Hepatocyte (in vitro differentiated cells): ENCODE results near the gene PGM2L1. TPM values are rescaled to one million over a fixed set of nuclear protein-coding genes. Genes with fewer than 3 reads are reported as not detected.
"Not testable (repeated sequence)": the region's sequence is repeated elsewhere in the genome, so short reads cannot be mapped to it uniquely, and the experiment has no call there.

ENCODE experiments used
- DNase-seq: peaks from one replicate; pipeline ENCODE4 v3.0.0-alpha.2; 2016; ENCODE audit warnings: low spot score
- H2AFZ ChIP-seq: fragments of 200-600 bp; sonication (generic); 2 replicates; pipeline ENCODE4 v1.6.0; 2016; ENCODE audit warnings: antibody characterized with exemption, mild to moderate bottlenecking
- H3K27ac ChIP-seq: fragments of 200-600 bp; sonication (generic); 2 replicates; pipeline ENCODE4 v1.5.1; 2016; ENCODE audit warnings: mild to moderate bottlenecking
- H3K27me3 ChIP-seq: fragments of 200-600 bp; sonication (generic); 2 replicates; pipeline ENCODE4 v1.6.1; 2016
- H3K36me3 ChIP-seq: fragments of 200-600 bp; sonication (generic); replicated peaks from 2 replicates; pipeline ENCODE4 v1.5.1; 2016; ENCODE audit warnings: low read depth; ENCODE audit not compliant: insufficient read depth
- H3K4me1 ChIP-seq: fragments of 200-600 bp; sonication (generic); 2 replicates; pipeline ENCODE4 v1.5.1; 2016; ENCODE audit warnings: mild to moderate bottlenecking, moderate library complexity; ENCODE audit not compliant: insufficient read depth
- H3K4me2 ChIP-seq: fragments of 200-600 bp; sonication (generic); 2 replicates; pipeline ENCODE4 v1.6.0; 2016
- H3K4me3 ChIP-seq: fragments of 200-600 bp; sonication (generic); 2 replicates; pipeline ENCODE4 v1.5.1; 2016; ENCODE audit warnings: mild to moderate bottlenecking
- H3K79me2 ChIP-seq: fragments of 200-600 bp; sonication (generic); 2 replicates; pipeline ENCODE4 v1.6.0; 2017; ENCODE audit warnings: mild to moderate bottlenecking
- H3K9me2 ChIP-seq: fragments of 200-600 bp; sonication (generic); replicated peaks from 2 replicates; pipeline ENCODE4 v1.6.0; 2017; ENCODE audit warnings: mild to moderate bottlenecking; ENCODE audit not compliant: insufficient read depth
- H3K9me3 ChIP-seq: fragments of 200-600 bp; sonication (generic); 2 replicates; pipeline ENCODE4 v1.5.1; 2016; ENCODE audit warnings: low read depth, mild to moderate bottlenecking
- H4K20me1 ChIP-seq: fragments of 200-600 bp; sonication (generic); 2 replicates; pipeline ENCODE4 v1.6.0; 2016; ENCODE audit warnings: mild to moderate bottlenecking; ENCODE audit not compliant: insufficient read depth, poor library complexity, severe bottlenecking
- CTCF ChIP-seq: fragments of 200-600 bp; sonication (generic); IDR thresholded peaks from 2 replicates; pipeline ENCODE4 v1.5.1; 2016; ENCODE audit warnings: antibody characterized with exemption, mild to moderate bottlenecking; ENCODE audit not compliant: poor library complexity
- EZH2 ChIP-seq: fragments of 200-600 bp; sonication (generic); IDR thresholded peaks from 2 replicates; pipeline ENCODE4 v1.6.1; 2016; ENCODE audit warnings: antibody characterized with exemption, mild to moderate bottlenecking, borderline replicate concordance
- EZH2phosphoT487 ChIP-seq: fragments of 200-600 bp; sonication (generic); IDR thresholded peaks from one replicate; pipeline ENCODE4 v1.6.1; 2018; ENCODE audit warnings: antibody characterized with exemption, mild to moderate bottlenecking, low read depth, moderate library complexity; ENCODE audit not compliant: unreplicated experiment, severe bottlenecking
- WGBS: methylation state at CpG from one replicate; pipeline ENCODE4 v1.1.6; 2016; ENCODE audit warnings: low lambda C conversion rate; ENCODE audit errors: missing lambda C conversion rate; 5-methylcytosine and 5-hydroxymethylcytosine counted together
- polyA plus RNA-seq: library from polyadenylated mRNA; unstranded; fragments of >200 nt; fragmentation: Nextera tagmentation; extraction: Ambion mirVana; gene quantifications from 2 replicates; pipeline ENCODE4 v1.2.1, GENCODE V29; 2016
- total RNA-seq: library from RNA; depleted of rRNA; stranded (reverse); fragments of >200 nt; gene quantifications from 2 replicates; pipeline ENCODE4 v1.2.3, GENCODE V29; 2014

Gene PGM2L1
- total and polyA plus RNA-seq, 2 experiments from 2014 or later, result 6.7 to 10.0 TPM

- DNase-seq, result no peak
- no peaks in the 10 kb centered on the region for H3K79me2 ChIP-seq
- TF ChIP-seq CTCF (no peak), EZH2phosphoT487 (no peak), EZH2 (no peak)
Observed at GRCh38 chr11:74339619-74340018, 58.6 kb downstream of the PGM2L1 start.

GRCh38 chr11:74338963-74339362 lies 59.3 kb downstream of the PGM2L1 start:
- 61% methylated on average over 6 of the region's 6 CpGs for WGBS
- Histone ChIP-seq H3K9me3 (no peaks in the 10 kb centered on the region), H2AFZ (no peak overlapping the region), H3K4me2 (peak overlapping the region; percentile 9), H3K79me2 (no peaks in the 10 kb centered on the region), H4K20me1 (no peaks in the 10 kb centered on the region), H3K27me3 (no peaks in the 10 kb centered on the region), H3K4me3 (no peak overlapping the region), H3K36me3 (no peaks in the 10 kb centered on the region), H3K9me2 (no peaks in the 10 kb centered on the region), H3K4me1 (peaks cover 4% of the 10 kb centered on the region), H3K27ac (no peak overlapping the region)
- TF ChIP-seq CTCF, result no peak
- DNase-seq, result peak; percentile 37

More at GRCh38 chr11:74339619-74340018, 58.6 kb downstream of the PGM2L1 start:
- peaks cover 4% of the 10 kb centered on the region for H3K4me1 ChIP-seq
- H3K36me3 ChIP-seq, result no peaks in the 10 kb centered on the region
- no peaks in the 10 kb centered on the region for H3K9me2 ChIP-seq
- H4K20me1 ChIP-seq, result no peaks in the 10 kb centered on the region
- no peak overlapping the region for H2AFZ ChIP-seq
- no peaks in the 10 kb centered on the region for H3K9me3 ChIP-seq
- no peaks in the 10 kb centered on the region for H3K27me3 ChIP-seq
- H3K27ac ChIP-seq, result peak overlapping the region; percentile 31
- peak overlapping the region; percentile 9 for H3K4me2 ChIP-seq
- no peak overlapping the region for H3K4me3 ChIP-seq

GRCh38 chr11:74333193-74333592 lies 65.0 kb downstream of the PGM2L1 start:
- WGBS, result 97% methylated on average over 1 of the region's 1 CpG
- H3K27me3 ChIP-seq, result no peaks in the 10 kb centered on the region
- H2AFZ ChIP-seq, result no peak overlapping the region
- H3K36me3 ChIP-seq, result no peaks in the 10 kb centered on the region
- no peaks in the 10 kb centered on the region for H3K79me2 ChIP-seq
- H3K4me1 ChIP-seq, result no peaks in the 10 kb centered on the region
- H3K27ac ChIP-seq, result no peak overlapping the region
- no peak overlapping the region for H3K4me3 ChIP-seq
- no peaks in the 10 kb centered on the region for H4K20me1 ChIP-seq
- H3K9me3 ChIP-seq, result no peaks in the 10 kb centered on the region
- DNase-seq, result no peak
- no peak overlapping the region for H3K4me2 ChIP-seq
- TF ChIP-seq CTCF (no peak), EZH2 (no peak), EZH2phosphoT487 (no peak)
- H3K9me2 ChIP-seq, result no peaks in the 10 kb centered on the region

- Histone ChIP-seq H4K20me1 (no peaks in the 10 kb centered on the region), H3K79me2 (no peaks in the 10 kb centered on the region), H2AFZ (no peak overlapping the region), H3K4me3 (no peak overlapping the region), H3K4me2 (no peak overlapping the region), H3K27ac (no peak overlapping the region), H3K4me1 (no peaks in the 10 kb centered on the region), H3K9me3 (no peaks in the 10 kb centered on the region), H3K9me2 (no peaks in the 10 kb centered on the region), H3K27me3 (no peaks in the 10 kb centered on the region), H3K36me3 (no peaks in the 10 kb centered on the region)
- TF ChIP-seq EZH2, result no peak
- TF ChIP-seq EZH2phosphoT487, result no peak
- no peak for TF ChIP-seq CTCF
- 100% methylated on average over 1 of the region's 1 CpG for WGBS
- no peak for DNase-seq
Observed at GRCh38 chr11:74332291-74332690, 65.9 kb downstream of the PGM2L1 start.

- H3K79me2 ChIP-seq, H3K9me3 ChIP-seq, H3K4me3 ChIP-seq, H3K4me2 ChIP-seq, H3K36me3 ChIP-seq, H4K20me1 ChIP-seq, H3K27ac ChIP-seq, H3K9me2 ChIP-seq, H3K27me3 ChIP-seq, DNase-seq, H2AFZ ChIP-seq, H3K4me1 ChIP-seq: not testable (repeated sequence)
- WGBS, result 96% methylated on average over 6 of the region's 6 CpGs
Observed at GRCh38 chr11:74331000-74331399, 67.2 kb downstream of the PGM2L1 start.
